Measurements from ENCODE around the gene RPS13.
"Not testable (repeated sequence)": the region's sequence is repeated elsewhere in the genome, so short reads cannot be mapped to it uniquely, and the experiment has no call there.

The RPS13 gene

DNA sequence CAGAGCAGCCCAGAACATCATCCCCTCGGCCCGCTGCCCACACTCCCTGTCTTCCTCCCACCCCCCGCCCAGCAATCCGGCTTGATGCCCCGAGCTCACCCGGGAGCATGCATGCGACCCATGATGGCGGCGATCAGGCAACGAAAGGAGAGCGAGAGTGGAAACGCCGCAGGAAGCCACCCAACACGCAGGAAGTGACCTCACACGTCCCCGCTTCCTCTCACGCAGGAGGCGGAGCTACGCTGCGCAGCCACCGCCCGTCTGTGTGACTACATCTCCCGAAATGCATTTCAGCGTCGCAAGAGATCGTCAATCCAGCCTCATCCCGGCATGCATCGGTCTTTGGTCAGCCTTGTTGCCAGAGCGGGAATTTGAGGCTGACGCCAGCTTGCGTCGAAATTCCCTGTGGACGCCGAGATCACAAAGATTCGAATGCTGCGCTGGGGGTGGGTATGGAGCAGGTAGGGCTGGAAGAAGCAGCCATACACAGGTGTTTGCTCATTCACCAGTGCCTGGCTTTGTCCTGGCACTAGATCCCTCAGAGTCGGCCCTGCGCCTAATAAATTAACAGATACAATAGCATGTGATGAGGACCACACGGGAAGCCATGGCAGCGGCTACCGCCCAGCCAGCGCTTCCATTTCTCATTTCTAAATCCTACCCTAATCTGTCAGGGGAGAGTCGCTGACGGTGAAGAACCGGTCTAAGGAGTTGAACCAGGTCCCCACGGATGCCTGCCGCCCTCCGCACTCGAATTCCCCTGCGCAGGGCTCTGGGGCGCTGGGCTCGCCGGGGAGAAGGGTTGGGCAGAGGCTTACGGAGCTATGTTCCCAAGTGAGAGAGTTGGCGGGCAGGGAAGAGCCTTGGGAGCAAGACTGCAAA lies at the start of gene RPS13:
RPS13 (minus strand) TSS at position 148 of the 882 bp plus-strand sequence; CDS start at position 122, 26 bp downstream.
- DNase-seq = peak; percentile 97 to 98

DNA sequence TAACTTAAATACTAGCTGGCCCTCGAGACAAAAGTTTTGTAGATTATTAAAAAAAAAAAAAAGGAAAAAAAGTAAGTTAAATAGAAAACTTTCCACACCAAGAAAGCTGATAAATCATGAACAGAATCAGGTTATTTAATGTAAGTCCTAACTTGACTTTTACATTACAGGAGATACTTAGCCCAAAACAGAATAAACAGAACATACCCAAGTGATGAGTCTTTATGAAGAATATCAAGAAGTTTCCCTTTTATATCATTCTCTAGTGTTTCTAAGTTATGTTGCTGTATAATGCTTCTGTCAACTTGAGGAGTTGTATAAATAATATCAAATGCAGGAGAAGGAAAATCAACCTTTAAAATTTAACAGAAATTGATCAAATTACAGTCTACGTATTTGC lies 44.5 kb upstream of the RPS13 start:
- no peak for DNase-seq

DNA sequence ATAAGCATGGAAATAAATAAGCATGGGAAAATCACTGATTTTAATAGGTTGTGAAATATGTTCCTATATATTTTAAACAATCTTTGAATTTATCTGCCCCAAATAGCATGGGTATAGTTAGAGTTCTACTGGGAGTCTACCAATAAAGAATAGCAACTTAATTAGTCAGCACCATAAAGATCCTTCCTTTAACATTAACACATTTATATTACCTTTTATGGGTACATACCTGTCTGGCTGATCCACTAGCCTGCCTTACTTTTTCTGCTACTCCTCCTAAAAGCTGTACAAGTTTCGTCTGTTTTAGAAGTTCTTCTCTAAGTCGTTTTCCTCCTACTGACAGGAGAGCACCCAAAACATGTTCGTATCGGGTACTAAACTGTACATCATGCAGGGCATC lies 39.8 kb upstream of the RPS13 start:
- DNase-seq = no peak

DNA sequence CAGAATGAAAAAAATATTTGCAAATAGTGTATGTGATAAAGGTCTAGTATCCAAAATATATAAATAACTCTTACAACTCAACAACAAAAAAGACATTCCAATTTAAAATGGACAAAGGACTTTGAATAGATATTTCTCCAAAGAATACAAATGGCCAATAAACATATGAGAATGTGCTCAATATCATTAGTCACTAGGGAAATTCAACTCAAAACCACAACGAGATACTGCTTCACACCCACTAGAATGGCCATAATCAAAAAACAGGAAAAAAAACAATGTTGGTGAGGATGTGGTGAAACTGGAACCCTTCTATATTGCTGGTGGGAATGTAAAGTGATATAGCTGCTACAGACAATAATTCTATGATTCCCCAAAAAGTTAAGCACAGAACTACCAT lies 38.6 kb upstream of the RPS13 start:
- DNase-seq = no peak

DNA sequence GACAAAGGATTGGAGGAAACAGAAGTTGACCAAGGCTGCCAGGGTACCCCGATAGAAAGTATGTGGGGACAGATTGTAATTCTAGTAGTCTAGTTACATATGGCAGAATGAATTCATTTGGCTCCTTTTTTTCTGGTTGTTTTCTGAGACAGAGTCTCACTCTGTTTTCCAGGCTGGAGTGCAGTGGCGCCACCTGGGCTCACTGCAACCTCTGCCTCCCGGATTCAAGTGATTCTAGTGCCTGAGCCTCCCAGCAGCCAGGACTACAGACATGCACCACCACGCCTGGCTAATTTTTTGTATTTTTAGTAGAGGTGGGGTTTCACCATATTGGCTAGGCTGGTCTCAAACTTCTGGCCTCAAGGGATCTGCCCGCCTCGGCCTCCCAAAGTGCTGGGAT lies 30.3 kb upstream of the RPS13 start:
- not testable (repeated sequence) for DNase-seq

DNA sequence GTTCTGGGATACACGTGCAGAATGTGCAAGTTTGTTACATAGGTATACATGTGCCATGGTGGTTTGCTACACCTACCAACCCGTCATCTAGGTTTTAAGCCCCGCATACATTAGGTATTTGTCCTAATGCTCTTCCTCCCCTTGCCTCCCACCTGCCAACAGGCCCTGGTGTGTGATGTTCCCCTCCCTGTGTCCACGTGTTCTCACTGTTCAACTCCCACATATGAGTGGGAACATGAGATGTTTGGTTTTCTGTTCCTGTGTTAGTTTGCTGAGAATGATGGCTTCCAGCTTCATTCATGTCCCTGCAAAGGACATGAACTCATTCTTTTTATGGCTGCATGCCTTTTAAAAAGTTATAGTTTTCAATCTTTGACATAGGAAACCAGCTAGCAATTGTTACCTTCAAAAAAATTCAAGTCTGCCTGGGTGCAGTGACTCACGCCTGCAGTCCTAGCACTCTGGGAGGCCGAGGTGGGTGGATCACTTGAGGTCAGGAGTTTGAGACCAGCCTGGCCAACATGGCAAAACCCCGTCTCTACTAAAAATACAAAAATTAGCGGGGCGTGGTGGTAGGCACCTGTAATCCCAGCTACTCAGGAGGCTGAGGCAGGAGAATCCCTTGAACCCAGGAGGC lies 28.1 kb upstream of the RPS13 start:
- not testable (repeated sequence) for DNase-seq

DNA sequence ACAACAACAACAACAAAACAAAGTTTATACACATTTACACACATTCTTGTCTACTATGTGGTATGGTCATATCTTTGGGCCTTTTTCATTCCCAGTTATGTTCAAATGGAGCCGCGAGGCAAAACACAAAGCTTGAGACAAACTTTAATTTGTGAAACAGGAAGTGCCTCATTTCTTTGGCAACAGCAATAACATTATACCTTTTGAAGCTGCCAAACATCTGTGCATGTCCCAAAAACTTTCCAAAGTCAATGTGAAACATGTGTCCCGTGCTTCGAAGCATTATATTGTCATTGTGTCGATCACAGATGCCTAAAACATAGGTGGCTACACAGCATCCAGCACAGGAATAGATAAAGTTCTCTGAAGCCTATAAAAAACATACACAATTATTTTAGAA lies 25.0 kb upstream of the RPS13 start:
- no peak for DNase-seq

DNA sequence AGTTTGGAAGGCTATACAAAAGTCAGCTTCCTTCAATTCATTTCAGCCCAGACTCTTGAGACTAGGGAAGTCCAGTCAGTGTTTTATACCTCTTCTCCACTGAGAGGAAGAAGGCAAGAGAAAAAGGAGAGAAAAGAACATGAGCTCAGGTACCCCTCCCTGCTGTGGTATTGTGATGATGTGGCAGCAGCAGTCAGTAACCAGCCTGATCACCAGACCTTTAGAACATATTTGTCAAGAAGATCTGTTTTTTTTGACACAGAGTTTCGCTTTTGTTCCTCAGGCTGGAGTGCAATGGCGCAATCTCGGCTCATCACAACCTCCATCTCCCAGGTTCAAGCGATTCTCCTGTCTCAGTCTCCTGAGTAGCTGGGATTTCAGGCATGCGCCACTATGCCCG lies 21.2 kb upstream of the RPS13 start:
- DNase-seq = no peak

DNA sequence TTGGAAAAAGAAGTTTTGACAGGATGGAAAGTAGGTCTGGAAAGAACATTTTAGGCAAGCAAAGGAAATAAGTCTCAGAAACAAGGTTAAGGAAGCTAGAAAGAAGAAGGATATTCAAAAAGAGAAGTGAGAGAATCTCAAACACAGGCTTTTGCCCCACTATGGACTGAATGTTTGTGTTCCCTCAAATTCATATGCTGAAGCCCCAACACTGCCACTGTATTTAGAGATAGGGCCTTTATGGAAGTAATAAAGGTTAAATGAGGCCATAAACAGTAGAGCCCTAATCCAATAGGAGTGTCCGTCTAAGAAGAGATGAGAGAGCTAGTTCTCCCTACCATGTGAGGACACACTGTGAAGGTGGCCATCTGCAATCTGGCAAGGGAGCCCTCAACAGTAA lies 20.6 kb upstream of the RPS13 start:
- peak in 1 of 2 experiments; percentile 14 for DNase-seq

DNA sequence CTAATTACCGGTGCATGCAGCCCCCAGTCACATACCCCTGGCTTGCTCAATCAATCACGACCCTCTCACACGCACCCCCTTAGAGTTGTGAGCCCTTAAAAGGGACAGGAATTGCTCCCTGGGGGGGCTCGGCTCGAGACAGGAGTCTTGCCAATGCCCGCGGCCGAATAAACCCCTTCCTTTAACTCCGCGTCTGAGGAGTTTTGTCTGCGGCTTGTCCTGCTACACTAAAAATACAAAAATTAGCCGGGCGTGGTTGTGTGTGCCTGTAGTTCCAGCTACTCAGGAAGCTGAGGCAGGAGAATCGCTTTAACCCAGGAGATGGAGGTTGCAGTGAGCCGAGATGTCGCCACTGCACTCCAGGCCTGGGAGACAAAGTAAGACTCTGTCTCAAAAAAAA lies 8.5 kb upstream of the RPS13 start:
- DNase-seq = not testable (repeated sequence)

DNA sequence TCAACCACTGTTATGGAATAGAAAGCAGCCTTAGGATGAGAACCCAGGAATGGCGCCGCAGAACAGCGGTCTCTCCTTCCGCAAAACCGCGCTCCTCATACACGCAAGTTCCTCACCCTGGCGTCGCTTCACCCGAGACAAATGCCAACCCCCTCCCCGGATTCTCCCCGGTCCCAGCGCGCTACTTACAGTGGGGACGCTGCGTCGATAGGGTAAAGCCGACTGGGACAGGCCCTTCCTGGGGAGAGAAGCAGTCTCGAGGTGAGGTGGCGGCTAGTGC lies 287 bp downstream of the RPS13 start:
- no peak for DNase-seq

DNA sequence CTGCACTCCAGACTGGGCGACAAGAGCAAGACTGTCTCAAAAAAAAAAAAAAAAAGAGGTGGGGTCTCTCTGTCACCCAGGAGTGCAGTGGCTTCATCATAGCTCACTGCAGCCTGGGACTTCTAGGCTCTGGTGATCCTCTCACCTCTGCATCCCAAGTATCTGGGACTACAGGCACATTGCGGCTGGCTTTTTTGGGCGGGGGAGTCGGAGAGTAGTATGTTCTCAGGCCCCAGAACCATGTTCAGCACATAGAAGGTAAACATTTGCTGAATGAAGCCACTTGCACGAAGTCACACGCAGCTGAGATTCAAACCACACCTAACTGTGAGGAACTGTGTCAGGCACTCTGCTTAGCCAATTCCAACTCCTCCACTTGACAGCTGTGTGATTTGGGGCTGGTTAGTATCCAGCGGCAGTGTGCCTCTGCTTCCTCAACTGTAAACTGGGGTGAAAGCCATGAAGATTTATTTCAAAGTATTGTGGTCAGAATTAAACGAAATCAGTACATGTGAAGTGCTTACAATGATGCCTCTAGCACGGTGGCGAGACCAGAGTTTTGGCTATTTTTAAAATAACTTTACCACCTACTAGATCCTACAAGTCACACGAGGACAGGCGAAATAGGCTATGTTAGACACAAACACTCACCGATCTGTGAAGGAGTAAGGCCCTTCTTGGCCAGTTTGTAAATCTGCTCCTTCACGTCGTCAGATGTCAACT lies 789 bp downstream of the RPS13 start:
- no peak for DNase-seq

DNA sequence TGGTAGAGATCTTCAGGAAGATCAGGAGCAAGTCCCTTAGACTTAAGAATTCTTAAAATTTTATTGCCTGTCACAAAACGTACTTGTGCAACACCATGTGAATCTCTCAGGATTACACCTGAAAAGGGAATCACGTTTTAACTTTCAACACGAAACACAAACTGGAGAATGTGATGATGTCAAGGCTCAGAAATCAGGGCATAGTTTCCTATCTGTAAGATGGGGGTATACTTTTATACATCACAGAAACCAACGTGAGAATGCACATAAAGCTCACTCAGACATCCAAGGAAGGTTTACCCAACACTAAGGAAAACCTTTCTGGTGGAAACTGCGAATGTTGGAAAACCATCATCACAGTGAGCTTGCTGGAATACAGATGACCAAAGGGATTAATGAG lies 2.0 kb downstream of the RPS13 start:
- DNase-seq = no peak

DNA sequence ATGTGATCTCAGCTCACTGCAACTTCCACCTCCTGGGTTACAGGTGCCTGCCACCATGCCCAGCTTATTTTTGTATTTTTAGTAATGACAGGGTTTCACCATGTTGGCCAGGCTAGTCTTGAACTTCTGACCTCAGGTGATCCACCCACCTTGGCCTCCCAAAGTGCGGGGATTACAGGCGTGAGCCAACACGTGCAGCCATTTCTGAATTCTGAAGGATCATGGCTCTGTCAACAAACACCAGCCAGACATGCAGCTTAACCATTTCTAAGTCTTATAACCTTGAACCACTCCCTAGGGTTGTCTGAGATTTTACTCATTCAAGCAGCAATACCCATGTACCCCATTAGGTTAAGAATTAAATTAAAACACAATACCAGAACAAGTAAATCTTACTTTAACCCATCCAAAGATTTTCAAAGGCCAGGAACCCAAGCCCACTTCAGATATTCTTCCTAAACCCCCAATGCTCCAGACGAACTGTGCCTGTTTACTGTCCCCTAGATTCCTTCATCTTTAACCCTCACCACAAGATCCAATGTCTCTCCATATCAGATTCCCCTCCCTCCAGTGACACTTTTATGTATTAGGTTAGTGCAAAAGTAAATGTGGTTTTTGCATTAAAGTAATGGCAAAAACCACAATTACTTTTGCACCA lies 4.0 kb downstream of the RPS13 start:
- DNase-seq = peak in 1 of 2 experiments; percentile 7

DNA sequence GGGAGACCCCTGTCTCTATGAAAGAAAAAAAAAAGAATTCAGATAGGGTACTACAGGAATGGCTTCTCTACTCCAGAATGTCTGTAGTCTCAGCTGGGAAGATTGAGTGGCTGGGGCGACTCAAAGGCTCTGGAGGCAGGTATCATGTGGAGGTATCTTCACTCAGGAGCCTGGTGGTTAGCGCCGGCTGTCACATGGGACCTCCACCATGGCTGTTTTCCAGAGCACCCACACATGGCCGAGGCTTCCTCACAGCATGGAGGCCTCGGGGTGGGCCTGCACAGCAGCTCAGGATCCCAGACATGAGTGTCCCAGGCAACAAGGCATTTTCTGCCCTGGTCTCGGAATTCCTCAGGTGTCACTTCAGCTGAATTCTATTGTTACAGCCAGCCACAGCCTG lies 10.1 kb downstream of the RPS13 start:
- no peak for DNase-seq

DNA sequence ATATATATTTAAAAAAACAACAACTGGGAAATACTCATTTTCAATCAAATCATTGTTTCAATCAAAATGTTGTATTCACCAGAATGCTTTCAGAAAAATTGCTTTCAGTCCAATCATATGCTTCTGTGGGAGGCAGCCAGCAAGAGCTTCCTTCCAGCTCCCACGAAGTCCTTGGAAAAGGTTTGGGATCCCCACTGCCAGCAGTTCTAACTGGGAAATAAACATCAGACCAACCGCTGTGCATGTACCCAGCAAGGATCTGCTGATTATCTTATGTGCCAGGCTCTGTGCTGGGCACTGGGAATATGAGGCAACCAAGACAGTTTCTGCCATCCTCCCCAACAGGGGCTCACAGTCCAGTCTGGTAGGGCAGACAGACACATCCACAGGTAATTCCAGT lies 10.8 kb downstream of the RPS13 start:
- DNase-seq = no peak

DNA sequence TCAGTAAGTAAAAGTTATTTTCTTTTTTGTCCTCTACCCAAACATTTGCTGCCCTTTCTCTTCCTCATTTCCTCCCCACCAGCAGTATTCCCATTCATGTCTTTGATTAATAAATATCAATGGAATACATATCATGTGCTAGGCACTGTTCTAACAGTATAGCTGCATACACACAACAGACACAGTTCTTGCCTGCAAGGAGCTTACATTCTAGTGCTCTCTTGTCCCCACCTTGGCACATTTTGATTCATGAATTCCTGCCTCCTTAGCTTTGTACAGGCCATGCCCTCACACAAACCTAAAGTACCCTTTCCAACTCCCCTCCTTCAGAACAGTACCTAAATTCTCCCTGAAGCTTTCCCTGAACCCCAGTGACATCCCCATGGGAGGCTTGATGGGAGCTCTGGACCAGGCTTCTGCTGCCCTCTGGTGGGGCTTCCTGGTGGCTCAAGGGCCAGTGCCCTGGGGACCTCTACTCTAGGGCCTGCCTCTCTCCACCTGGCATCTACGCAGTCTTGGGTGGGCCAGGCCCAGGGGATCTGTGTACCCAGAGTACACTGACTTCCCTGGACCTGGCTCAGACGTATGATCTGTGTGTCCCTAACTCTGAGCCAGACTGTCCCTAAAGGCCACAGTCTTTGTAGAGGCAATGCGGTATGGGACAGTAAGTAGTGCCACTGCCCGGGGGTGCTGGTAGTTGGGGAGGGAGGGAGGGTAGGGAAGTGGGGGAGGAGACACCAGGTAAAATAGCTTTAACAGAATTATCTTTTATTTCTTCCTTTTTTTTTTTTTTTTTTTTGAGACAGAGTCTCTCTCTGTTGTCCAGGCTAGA lies 14.1 kb downstream of the RPS13 start:
- peak; percentile 52 to 67 for DNase-seq

DNA sequence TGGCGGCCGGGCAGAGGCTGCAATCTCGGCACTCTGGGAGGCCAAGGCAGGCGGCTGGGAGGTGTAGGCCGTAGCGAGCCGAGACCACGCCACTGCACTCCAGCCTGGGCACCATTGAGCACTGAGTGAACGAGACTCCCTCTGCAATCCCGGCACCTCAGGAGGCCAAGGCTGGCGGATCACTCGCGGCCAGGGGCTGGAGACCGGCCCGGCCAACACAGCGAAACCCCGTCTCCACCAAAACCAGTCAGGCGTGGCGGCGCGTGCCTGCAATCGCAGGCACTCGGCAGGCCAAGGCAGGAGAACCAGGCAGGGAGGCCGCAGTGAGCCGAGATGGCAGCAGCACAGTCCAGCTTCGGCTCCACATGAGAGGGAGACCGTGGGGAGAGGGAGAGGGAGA lies 26.3 kb downstream of the RPS13 start:
- DNase-seq = not testable (repeated sequence)

DNA sequence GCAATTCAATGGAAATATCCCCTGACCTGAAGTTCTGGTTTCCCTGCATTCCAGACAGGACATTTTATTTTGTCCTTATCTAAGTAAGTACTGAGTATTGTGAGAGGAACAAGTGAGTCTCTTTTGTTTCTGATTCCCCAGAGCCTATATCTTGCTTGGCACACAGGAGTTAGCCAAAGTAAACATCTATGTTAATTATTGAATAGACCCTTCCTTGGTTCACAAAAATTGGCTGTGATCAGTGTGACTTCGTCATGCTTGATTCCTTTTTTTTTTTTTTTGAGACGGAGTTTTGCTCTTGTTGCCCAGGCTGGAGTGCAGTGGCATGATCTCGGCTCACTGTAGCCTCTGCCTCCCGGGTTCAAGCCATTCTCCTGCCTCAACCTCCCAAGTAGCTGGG lies 29.0 kb downstream of the RPS13 start:
- not testable (repeated sequence) for DNase-seq

DNA sequence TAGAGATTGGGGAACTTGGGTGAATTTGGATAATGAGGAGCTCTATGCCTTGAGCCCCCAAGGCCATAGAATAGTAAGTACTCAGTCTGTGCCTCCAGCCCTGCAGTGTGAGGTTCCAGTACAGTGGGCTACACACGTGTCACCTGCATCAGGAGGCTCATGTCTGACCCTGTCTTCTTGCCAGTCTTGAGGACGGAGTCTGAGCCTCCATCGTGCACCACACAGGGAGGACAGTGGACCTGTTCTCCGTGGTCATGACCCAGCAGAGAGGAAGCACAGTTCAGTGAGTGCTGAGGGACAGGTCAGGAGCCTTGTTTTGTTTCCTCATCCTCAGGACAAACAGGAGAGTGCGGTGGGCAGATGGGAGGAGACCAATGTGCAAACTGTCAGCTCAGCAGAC lies 30.8 kb downstream of the RPS13 start:
- no peak for DNase-seq

DNA sequence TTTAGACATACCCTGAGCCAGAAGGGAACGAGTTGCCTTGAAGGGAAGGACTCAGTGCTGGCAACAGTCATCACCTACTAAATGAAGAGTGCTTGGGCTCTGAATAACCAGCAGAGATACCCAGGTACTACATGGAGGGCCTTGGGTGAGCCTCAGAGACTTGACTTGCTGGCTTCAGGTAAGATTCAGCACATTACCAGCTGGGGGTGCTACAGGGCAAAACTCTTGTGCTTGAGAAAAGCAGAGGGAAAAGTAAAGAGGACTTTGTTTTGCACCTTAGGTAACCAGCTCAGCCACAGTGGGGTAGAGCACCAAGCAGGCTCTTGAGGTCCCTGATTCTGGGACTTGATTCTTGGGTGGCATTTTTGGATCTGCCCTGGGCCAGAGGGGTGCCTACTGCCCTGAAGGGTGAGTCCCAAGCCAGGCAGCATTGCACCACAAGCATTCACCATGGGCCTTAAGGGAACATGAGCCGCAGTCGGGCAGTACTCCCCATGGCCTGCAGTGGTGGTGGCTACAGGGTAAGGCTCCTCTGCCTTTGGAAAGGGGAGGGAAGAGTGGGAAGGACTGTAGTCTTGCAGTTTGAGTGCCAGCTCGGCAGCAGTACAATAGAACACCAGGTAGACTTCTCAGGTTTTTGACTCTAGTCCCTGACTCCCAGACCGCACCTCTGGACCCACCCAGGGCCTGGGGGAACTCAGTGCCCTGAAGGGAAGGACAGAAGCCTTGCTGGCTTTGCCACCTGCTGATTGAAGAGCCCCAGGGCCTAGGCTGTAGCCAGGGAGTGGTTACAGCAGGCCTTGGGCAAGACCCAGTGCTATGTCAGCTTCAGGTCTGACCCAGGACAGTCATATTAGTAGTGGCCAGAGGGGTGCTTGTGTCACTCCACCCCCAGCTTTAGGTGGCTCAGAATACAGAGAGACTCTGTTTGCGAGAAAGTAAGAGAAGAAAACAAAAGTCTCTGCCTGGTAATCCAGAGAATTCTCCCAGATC lies 40.5 kb downstream of the RPS13 start:
- no peak for DNase-seq

Data from Kasumi-1 (cell line).